Right ventricle myocardium superior (tissue), 1 donor: ENCODE results near the gene CTXND1. TPM values are rescaled to one million over a fixed set of nuclear protein-coding genes. Genes with fewer than 3 reads are reported as not detected.

Experiments used
- ATAC-seq: fragments of 200-7000 bp; cut with Tn5 transposase; one replicate; pipeline ENCODE4 v1.9.1; 2020; ENCODE audit warnings: mild to moderate bottlenecking; ENCODE audit not compliant: poor library complexity
- DNase-seq: peaks from one replicate; pipeline ENCODE4 v3.0.0-alpha.2; 2020
- intact Hi-C: fragments of 100-400 bp; cut with DNase I; formaldehyde crosslinking; loops from one replicate; pipeline ENCODE4 v1.11.2; 2022
- total RNA-seq: library from RNA; stranded (reverse); fragmentation: NEBNext Ultra II Directional; extraction: Animal tissue kit (Norgen Biotek cat#: 25700); gene quantifications from one replicate; pipeline ENCODE4 v1.2.1, GENCODE V29; 2021
- donor health status: DM: no; HTN: yes; CAD: no; lungs with severe emphysema.

The CTXND1 gene
- total RNA-seq, 1 donor from 2014 or later, result 0.94 TPM

DNA sequence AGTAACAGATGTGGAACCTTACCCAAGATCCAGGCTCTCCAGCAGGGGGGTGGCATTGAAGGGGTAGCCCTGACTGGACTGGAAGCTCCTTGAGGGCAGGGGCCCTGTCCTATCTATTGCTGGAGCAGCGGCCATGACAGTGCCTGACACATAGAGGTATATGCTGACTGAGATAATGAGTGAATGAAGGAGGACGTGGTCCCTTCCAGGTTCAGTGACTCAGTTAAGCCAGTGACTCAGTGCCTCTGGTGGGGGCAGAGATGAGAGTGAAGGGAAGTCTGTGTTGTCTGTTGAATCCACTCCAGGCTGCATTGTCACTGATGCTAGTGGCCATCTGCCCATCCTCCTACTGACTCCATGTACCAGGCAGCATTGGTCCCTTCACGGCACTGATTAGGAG is 13.0 kb upstream of the CTXND1 start:
- DNase-seq (no peak), ATAC-seq (no peak)
- intact Hi-C loops, result no loop called here

GRCh38 chr15:80264031-80264430 is 12.0 kb upstream of the CTXND1 start:
- ATAC-seq, result no peak
- intact Hi-C loops, result no loop called here

DNA sequence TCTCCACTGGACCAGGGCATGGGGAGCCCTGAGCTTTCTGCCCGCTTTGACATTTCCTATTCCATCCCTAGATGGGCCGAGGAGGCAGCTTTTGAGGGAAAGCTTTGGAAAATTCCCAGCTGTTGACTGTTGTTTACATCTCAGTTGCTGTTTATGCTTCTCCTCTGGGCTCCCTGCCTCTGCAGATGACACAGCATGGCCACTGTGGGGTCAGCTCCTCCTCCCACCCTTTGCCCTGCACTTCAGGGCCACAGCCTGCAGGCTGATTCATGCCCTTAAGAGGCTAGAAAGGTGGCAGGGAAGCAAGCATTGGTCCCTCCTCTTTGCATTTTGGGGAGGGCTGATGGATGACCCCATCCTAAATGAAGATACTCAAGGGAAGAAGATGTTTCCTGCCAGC is 8.5 kb upstream of the CTXND1 start:
- DNase-seq (no peak), ATAC-seq (no peak)
- intact Hi-C loops, result no loop called here

More at GRCh38 chr15:80264031-80264430, 12.0 kb upstream of the CTXND1 start:
- DNase-seq, result no peak

- no peak for DNase-seq
- ATAC-seq, result no peak
Observed at GRCh38 chr15:80259942-80260510, 8.0 kb upstream of the CTXND1 start.

DNA sequence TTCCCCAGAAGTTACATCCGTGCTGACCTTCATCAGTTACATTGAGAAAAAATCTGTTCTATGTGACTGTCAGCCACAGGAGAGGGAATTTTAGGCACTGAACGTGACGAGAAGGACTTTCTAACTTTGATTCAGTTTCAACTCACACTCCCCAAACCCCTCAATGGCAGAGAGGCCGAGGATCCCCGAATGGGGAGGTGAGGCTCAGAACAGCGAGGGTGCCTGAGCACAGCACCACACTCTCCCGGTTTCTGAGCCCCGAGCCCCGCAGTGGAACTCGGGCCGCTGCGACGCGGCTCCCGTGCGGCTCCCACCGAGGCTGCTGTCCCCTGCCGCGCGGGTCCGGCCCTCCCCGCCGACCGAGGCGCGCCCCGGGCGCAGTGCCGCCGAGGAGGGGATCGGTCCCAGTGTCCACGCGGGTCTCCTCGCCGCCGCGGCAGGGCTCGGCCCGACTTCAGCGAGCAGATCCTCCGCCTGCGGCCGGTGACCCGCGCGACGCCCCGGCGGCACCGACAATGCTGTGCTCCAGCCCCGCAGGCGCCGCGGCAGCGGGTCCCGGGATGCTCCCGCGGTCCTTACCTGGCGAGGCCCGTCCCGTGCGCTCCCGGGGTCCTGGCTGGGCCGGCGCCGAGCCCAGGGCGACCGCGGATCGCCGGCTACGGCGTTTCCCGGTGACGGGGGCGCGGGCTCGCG is 439 bp downstream of the CTXND1 start:
- intact Hi-C loops, result no loop called here
- peak; percentile 69 for ATAC-seq
- peak; percentile 46 for DNase-seq

More at GRCh38 chr15:80259942-80260510, 8.0 kb upstream of the CTXND1 start:
- intact Hi-C loops, result no loop called here

- intact Hi-C loops, result no loop called here
- ATAC-seq, result peak; percentile 54
- DNase-seq, result no peak
Observed at GRCh38 chr15:80250614-80251427, 1.2 kb downstream of the CTXND1 start.

DNA sequence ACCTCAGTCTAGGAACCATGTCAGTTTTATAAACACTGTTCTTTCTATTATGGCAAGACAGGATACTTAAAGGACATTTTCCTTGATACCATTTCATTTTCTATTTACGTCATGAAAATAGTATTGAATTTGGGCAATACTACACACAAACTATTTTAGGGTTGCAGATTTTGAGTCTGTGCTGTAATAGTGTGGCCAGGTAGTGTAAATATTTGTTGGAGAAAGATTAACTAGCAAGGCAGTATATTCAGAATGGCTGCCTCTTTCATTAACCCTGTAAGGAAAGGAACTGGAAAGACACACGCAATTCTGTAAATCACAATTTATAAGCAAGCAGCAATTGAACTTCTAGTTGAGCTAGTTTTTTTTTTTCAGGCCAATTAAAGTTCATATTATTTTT is 2.0 kb downstream of the CTXND1 start:
- no peak for ATAC-seq
- no peak for DNase-seq
- intact Hi-C loops, result no loop called here

GRCh38 chr15:80247320-80247719 is 4.7 kb downstream of the CTXND1 start:
- intact Hi-C loops, result no loop called here
- no peak for ATAC-seq
- no peak for DNase-seq

- DNase-seq, result no peak
- intact Hi-C loops, result no loop called here
- peak; percentile 61 for ATAC-seq
Observed at GRCh38 chr15:80246425-80246894, 5.6 kb downstream of the CTXND1 start.

- peak; percentile 71 for ATAC-seq
Observed at GRCh38 chr15:80242802-80243201, 9.2 kb downstream of the CTXND1 start.

GRCh38 chr15:80242132-80242769 is 9.8 kb downstream of the CTXND1 start:
- ATAC-seq (peak; percentile 51), DNase-seq (no peak)
- intact Hi-C loops, result loop anchor here (5.0 kb wide), 1 partner anchor 65 kb away; no protein-coding TSS in a partner anchor

More at GRCh38 chr15:80242802-80243201, 9.2 kb downstream of the CTXND1 start:
- intact Hi-C loops, result loop anchor here (5.0 kb wide), 1 partner anchor 64 kb away; no protein-coding TSS in a partner anchor
- peak; percentile 57 for DNase-seq

DNA sequence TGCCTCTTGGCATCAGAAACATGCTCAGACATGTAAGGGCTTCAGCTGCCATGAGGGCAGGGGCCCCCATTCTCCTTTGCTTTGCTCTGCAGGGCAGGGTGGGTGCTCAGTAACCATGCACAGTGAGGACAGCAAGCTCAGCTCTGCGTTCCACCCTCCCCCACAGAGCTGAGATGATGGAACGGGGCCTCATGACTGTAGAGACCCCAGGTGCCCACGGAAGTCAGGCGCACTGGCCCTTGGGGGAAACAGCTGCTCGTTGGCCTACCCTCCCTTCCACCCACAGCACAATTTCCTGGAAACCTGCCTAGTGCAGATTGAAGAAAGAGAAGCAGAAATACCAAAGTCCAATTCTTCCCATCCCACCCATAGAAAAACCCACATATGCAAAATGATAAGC is 10.5 kb downstream of the CTXND1 start:
- ATAC-seq (no peak), DNase-seq (no peak)
- intact Hi-C loops, result loop anchor here (5.0 kb wide), 1 partner anchor 66 kb away; no protein-coding TSS in a partner anchor

DNA sequence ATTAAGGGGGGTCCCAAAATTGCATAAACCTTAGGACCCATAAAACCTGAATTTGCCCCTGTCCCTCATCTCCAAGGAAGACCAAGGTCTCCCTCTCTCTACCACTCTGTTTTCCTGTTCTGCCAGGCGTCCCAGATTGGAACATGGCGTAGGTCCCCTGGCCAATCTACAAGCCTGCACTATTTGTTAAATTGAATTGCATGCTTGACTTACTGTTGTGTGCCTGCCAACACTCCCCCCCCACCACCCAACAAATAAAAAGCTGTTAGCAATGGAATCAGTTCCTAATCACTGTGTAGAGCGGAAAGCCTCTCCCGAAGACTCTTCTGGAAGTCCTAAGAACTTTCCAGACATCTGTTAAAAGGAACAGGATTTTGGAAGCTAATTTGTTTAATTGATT is 11.7 kb downstream of the CTXND1 start:
- intact Hi-C loops, result loop anchor here (5.0 kb wide), 1 partner anchor 67 kb away; no protein-coding TSS in a partner anchor
- DNase-seq (no peak), ATAC-seq (no peak)

- ATAC-seq (no peak), DNase-seq (peak; percentile 45)
- intact Hi-C loops, result no loop called here
Observed at GRCh38 chr15:80234883-80235282, 17.1 kb downstream of the CTXND1 start.

- DNase-seq (no peak), ATAC-seq (no peak)
- intact Hi-C loops, result no loop called here
Observed at GRCh38 chr15:80233581-80233980, 18.4 kb downstream of the CTXND1 start.

GRCh38 chr15:80231371-80231770 is 20.6 kb downstream of the CTXND1 start:
- ATAC-seq, result no peak
- intact Hi-C loops, result no loop called here
- no peak for DNase-seq

DNA sequence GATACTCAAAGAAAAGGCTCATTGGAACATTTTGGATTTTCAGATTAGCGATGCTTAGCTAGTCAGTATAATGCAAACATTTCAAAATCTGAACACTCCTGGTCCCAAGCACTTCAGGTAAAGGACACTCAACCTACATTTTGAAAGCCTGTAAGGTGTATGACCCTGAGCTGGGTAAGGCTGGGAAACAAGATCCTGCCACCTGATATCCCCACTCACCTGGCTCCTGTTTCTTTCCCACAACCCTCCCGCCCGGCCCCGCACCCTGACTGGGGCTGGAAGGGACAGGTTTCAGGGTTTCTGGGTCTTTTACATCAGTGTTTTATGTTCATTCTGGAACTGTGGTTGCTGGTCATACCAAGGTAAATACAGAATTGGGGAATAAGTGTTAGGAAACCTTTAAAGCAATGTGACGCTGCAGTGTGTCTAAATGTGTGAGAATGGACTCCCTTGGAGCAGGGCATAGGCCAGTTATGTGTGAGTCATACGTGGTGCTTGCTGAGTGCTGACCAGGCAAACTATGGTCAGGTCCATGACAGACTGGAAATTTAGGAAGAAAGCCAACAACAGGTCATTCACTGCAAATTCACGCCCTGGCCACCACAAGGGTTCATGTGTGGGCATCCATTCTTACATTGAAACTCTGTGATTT is 22.9 kb downstream of the CTXND1 start:
- ATAC-seq, result no peak
- no peak for DNase-seq
- intact Hi-C loops, result no loop called here

GRCh38 chr15:80219955-80220354 is 32.1 kb downstream of the CTXND1 start:
- DNase-seq, result no peak
- no peak for ATAC-seq
- intact Hi-C loops, result no loop called here
